Subcutaneous adipose tissue (tissue), 4 donors: ENCODE data around the gene TBCD. TPM values are rescaled to one million over a fixed set of nuclear protein-coding genes. Genes with fewer than 3 reads are reported as not detected.

ENCODE experiments used
- total RNA-seq, 4 donors: library from RNA; depleted of rRNA; stranded (reverse); fragments of >200 nt; gene quantifications; one replicate each; pipeline ENCODE4 v1.1.0, GENCODE V29; 2016
- TF ChIP-seq, protein P1 (sequence below): fragments of 450-650 bp; IDR thresholded peaks from one replicate; pipeline ENCODE4 v1.5.1; 2016; ENCODE audit warnings: low read depth, mild to moderate bottlenecking, control low read depth, antibody characterized with exemption, moderate library complexity

TBCD gene
- total RNA-seq, 4 donors from 2014 or later: 36.5 to 103 (median 54.7) TPM

DNA sequence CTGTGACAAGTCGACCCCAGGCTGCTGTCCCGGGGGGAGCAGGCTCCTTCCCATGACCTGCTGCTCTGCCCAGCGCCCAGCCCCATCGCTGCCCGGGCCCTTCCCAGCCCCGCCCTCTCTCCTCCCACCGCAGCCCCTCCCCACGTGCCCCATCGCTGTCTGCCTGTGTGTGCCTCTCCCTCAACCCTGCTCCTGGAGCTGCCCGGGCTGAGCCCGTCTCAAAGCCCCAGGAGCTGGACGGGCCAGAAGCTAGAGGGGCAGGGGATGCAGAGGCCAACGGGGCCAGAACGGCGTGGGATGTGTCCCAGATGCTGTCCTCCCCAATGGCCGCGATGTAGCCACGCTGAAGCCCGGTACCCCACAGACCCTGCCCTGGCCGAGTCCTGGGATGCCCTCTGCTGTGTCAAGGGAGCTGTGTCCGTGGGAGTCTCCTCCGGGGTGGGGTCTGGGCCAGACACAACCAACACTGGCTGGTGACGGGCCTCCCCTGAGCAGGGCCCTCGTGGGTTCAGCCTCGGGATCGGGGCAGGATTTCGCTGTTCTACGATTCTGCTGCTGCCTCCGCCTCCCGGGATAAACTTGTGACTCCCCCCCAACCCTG lies 206.2 kb downstream of the TBCD start:
- TF ChIP-seq, protein P1, sequence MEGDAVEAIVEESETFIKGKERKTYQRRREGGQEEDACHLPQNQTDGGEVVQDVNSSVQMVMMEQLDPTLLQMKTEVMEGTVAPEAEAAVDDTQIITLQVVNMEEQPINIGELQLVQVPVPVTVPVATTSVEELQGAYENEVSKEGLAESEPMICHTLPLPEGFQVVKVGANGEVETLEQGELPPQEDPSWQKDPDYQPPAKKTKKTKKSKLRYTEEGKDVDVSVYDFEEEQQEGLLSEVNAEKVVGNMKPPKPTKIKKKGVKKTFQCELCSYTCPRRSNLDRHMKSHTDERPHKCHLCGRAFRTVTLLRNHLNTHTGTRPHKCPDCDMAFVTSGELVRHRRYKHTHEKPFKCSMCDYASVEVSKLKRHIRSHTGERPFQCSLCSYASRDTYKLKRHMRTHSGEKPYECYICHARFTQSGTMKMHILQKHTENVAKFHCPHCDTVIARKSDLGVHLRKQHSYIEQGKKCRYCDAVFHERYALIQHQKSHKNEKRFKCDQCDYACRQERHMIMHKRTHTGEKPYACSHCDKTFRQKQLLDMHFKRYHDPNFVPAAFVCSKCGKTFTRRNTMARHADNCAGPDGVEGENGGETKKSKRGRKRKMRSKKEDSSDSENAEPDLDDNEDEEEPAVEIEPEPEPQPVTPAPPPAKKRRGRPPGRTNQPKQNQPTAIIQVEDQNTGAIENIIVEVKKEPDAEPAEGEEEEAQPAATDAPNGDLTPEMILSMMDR: no peak

DNA sequence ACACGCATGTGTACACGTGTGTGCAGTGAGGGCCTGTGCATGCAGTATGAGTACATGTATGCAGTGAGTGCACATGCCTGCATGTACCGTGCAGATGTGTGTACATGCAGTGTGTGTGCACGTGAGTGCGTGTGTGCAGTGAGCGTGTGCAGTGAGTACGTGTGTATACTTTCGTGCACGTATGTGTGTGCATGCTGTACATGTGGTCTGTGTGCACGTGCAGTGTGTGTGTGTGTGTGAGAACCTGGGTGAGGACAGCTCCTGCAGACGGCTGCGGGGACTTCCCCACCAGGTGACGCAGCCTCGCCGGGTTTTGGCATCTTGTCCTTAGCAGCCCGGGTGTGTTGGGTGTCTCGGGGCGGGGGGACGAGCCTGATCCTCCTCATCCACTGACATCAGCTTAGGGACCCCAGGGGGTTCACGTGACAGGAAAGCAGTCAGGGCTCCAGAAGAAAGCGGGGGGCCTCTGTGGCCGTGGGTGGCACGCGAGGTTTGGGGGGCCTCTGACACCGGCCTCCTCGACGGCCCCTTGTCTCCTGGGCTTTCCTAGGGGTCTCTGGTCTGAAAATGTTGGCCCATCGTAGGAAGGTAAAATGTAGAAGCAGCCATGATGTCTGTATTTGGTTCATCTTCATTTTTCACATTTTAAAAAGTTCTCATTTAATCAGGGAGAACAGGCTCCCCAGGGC lies 207.5 kb downstream of the TBCD start:
- TF ChIP-seq, protein P1: no peak

DNA sequence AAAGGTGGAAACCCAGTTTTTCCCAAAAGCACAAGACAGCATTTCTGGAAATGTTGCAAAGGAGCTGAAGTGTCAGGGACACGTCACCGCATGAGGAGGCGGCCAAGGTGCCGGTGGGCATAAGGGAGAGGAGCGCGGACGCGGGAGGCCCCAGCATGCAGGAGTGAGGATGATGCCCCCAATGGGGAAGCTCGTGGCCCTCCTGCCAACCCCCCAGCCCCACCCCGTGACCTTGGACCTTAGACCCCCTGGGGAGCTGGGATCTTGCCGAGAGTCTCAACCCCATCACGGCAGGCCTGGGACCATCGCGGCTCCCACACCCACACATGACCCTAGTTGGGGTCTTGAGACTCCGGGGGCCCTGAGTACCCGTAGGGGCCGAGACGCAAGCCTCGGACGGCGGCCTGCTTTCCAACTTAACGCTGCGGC lies 208.1 kb downstream of the TBCD start:
- TF ChIP-seq, protein P1: no peak

DNA sequence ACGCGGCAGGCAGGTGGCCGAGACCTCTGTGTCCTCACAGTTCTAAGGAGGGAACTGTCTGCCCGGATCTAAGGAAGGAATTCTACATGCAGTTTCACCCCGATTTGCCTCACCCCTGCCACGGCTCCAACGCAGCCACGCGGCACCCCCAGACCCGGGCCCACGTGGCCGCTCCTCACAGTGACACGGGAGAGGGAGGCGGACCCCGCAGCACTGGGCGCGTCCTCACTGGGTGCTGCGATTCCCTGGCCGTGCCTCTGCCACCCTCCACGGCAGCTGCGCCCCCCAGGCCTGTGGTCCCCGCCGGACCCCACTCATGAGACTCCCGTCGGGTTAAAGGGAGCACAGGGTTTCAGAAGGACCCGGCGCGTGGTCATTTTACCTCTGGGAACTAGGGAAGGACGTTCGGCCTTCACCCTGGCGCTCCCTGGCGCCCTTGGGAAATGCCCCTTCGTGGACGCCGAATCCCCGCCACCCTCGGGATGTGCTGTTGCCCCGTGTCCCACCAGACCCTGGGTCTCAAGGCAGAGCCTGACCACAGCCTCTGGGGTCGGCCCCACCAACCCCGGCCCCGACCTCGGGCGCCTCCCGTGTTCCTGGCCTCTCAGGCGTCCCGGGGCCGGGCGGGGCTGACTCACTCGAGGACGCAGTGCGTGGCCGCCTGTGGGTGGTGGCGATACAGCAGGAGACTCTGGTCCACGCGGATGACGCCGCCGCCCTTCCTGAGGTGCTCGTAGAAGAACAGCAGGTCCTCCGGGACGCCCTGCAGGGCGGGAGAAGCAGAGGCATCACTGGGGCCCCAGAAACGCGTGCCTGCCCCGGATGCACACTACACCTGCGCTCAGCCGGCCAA lies 208.8 kb downstream of the TBCD start:
- TF ChIP-seq, protein P1: no peak

DNA sequence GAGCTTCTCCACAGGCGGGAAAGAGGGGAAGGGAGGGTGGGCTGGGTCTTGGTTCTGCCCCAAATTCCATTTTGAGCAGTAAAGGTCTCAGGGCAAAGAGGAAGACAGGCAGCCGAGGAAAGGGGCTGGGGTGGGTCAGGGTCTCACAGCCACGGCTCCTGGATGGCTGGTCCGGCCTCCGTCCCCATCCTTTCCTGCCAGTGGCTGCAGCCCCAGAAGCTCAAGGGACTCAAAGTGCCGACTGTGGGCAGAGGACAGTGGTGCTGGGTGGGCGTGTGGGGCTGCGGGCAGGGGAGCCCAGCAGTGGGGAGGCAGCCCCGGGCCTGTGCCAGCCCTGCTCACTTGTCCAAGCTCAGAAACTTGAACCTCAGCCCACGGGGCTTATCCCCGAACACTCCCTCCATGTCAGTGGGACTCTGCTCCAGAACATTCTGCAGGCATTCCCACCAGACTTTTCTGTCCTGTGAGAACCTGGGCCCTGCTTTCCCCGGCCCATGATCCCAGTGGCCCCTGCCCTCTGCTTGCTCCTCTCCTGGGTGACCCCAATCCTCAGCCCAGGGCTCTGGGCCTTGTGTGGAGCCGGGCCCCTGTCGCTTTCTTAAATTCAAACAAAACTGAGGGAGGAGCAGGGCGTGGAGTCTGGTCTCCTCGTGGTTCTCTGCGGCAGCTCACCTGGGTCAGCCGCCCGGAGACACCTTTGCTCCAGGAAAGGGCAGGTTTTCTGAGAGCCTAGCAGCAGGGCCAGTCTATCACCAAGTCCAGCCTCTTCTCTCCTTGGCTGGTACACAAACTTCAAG lies 209.7 kb downstream of the TBCD start:
- TF ChIP-seq, protein P1: no peak

DNA sequence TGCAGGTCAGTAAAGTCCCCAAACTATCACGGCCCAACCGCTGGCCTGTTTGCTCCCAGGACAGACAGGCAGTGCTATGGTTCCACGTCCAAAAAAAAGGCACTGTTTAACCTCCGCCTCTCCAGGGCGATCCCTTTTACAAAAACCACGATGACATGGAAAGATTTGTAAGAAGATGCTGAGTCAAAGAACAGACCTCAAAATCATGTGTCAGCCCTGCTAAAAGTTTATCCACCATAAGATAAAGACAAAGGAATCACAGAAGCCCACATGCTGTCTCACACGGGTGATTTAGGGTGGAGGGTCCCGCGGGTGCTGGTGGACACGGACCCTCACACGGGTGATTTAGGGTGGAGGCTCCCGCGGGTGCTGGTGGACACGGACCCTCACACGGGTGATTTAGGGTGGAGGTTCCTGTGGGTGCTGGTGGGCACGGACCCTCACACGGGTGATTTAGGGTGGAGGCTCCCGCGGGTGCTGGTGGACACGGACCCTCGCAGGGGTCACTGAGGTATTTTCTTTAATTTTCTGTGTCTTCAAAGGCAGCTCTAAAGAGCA lies 210.4 kb downstream of the TBCD start:
- TF ChIP-seq, protein P1: no peak
